DOHH2 (cell line): ENCODE data around the gene RPS8.

Source experiments
- CTCF ChIP-seq: fragments of 200-600 bp; sonication (generic); IDR thresholded peaks from one replicate; pipeline ENCODE4 v1.5.1; 2014; ENCODE audit warnings: antibody characterized with exemption, mild to moderate bottlenecking, low read depth, low read length; ENCODE audit not compliant: poor library complexity, severe bottlenecking
- EZH2phosphoT487 ChIP-seq: fragments of 200-600 bp; sonication (generic); IDR thresholded peaks from 2 replicates; pipeline ENCODE4 v1.6.1; 2017; ENCODE audit warnings: borderline replicate concordance, mild to moderate bottlenecking, antibody characterized with exemption, low read length, moderate library complexity, mixed read lengths

- TF ChIP-seq CTCF (no peak), EZH2phosphoT487 (no peak)
These were observed 1.4 kb downstream of the RPS8 start for GRCh38 chr1:44776730-44777068.
